Upper lobe of left lung (tissue), 4 donors: ENCODE data around the gene SHISAL2B.

Experiments used
- POLR2A ChIP-seq, 4 donors: fragments of 450-650 bp; IDR thresholded peaks; one replicate each; pipeline ENCODE4 v1.5.1; 2016 to 2017; ENCODE audit warnings: antibody characterized with exemption in 4 of 4, mild to moderate bottlenecking in 2 of 4
- POLR2AphosphoS5 ChIP-seq, 2 donors: sonication (generic); formaldehyde crosslinking; IDR thresholded peaks; one replicate each; pipeline ENCODE4 v1.5.1; 2017; ENCODE audit warnings: antibody characterized with exemption in 2 of 2

DNA sequence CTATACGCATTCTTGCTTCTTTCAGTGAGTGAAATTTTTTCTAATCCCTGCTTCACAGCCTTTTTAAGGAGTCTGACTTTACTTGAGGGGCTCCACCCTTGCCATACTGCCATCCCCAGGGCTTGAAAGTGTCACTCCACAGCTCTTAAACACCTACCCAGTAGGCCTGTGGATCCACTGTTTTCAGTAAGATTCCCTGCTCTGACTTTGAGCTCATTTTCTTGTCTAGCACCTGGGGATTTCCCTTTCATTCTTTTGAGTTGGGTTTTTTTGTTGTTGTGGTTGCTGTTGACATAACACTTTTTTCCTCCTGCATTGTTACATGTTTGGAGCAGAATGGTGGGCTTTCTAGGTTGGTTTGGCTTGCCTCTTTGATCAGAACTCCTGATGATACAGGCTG is 54.6 kb downstream of the SHISAL2B start:
- TF ChIP-seq POLR2A (IDR thresholded peaks at IDR 0.05) (no peak), POLR2AphosphoS5 (IDR thresholded peaks at IDR 0.05) (no peak)
